Thyroid gland (tissue), 4 donors: ENCODE results near the gene CNTNAP5. TPM values are rescaled to one million over a fixed set of nuclear protein-coding genes. Genes with fewer than 3 reads are reported as not detected.

Experiments
- DNase-seq, 2 donors: peaks; one replicate each; pipeline ENCODE4 v3.0.0-alpha.2; 2019
- H3K27ac ChIP-seq, 3 donors: fragments of 200-600 bp; sonication (generic); 1 replicate in 2 of 3; 2 replicates in 1 of 3; pipeline ENCODE4 v1.5.1; 2016 to 2019; ENCODE audit warnings: mild to moderate bottlenecking in 1 of 3, moderate library complexity in 1 of 3
- H3K27me3 ChIP-seq: fragments of 200-600 bp; sonication (generic); one replicate; pipeline ENCODE4 v1.5.1; 2019
- H3K36me3 ChIP-seq, 2 donors: fragments of 200-600 bp; sonication (generic); one replicate each; pipeline ENCODE4 v1.5.1; 2016 to 2019
- H3K4me1 ChIP-seq, 2 donors: fragments of 200-600 bp; sonication (generic); one replicate each; pipeline ENCODE4 v1.5.1; 2017 to 2019
- H3K4me3 ChIP-seq, 3 donors: fragments of 200-600 bp; sonication (generic); replicated peaks in 1 of 3; 1 replicate in 2 of 3; 2 replicates in 1 of 3; pipeline ENCODE4 v1.5.1; 2016; ENCODE audit warnings: mild to moderate bottlenecking in 1 of 3
- H3K9me3 ChIP-seq: fragments of 200-600 bp; sonication (generic); one replicate; pipeline ENCODE4 v1.5.1; 2017
- POLR2A ChIP-seq, 2 donors: fragments of 450-650 bp; IDR thresholded peaks; one replicate each; pipeline ENCODE4 v1.6.1; 2017; ENCODE audit warnings: antibody characterized with exemption in 2 of 2, mild to moderate bottlenecking in 2 of 2, moderate library complexity in 1 of 2
- WGBS, 2 donors: methylation state at CpG; one replicate each; pipeline ENCODE4 v1.1.5; 2017; 5-methylcytosine and 5-hydroxymethylcytosine counted together
- intact Hi-C: fragments of 100-400 bp; cut with DNase I; formaldehyde crosslinking; loops from one replicate; pipeline ENCODE4 v1.15.1; 2023
- total RNA-seq, 4 donors: library from RNA; depleted of rRNA; stranded (reverse); fragments of >200 nt; gene quantifications; one replicate each; pipeline ENCODE4 v1.2.3, GENCODE V29; 2016
- TF ChIP-seq, protein P1 (sequence below), 6 experiments: fragments of 200-600 bp in 3 of 6; fragments of 450-650 bp in 3 of 6; sonication (generic) in 3 of 6; IDR thresholded peaks; one replicate each; pipeline ENCODE4 v1.5.1; 2016 to 2019; ENCODE audit warnings: antibody characterized with exemption in 6 of 6, mild to moderate bottlenecking in 2 of 6, inconsistent platforms in 1 of 6, moderate library complexity in 1 of 6

The CNTNAP5 gene
- total RNA-seq, 4 donors from 2014 or later: not detected

DNA sequence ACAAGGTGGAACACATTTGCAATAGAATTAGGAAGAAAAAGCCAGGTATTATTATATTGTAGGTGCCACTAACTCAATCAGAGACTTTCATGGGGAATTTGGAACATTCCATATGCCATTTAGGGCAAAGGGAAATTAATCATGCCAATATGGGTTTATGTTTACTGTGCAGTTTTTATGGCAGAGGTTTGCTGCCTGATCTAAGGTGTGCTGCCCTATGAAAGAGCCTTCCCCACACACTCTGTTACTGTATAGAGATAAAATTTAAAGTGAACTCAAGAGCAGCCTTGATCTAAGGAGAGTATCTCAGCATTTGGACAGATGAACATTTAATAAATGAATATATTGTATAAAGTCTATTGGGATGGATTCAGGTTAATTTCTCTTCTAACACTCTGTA, 771.6 kb downstream of the CNTNAP5 start:
- no peak for DNase-seq
- no peaks in the 10 kb centered on the region for H3K36me3 ChIP-seq
- H3K4me1 ChIP-seq: no peaks in the 10 kb centered on the region
- H3K4me3 ChIP-seq: no peak overlapping the region
- intact Hi-C loops: no loop called here
- no peaks in the 10 kb centered on the region for H3K9me3 ChIP-seq
- TF ChIP-seq POLR2A (IDR thresholded peaks at IDR 0.05): no peak
- TF ChIP-seq, protein P1, sequence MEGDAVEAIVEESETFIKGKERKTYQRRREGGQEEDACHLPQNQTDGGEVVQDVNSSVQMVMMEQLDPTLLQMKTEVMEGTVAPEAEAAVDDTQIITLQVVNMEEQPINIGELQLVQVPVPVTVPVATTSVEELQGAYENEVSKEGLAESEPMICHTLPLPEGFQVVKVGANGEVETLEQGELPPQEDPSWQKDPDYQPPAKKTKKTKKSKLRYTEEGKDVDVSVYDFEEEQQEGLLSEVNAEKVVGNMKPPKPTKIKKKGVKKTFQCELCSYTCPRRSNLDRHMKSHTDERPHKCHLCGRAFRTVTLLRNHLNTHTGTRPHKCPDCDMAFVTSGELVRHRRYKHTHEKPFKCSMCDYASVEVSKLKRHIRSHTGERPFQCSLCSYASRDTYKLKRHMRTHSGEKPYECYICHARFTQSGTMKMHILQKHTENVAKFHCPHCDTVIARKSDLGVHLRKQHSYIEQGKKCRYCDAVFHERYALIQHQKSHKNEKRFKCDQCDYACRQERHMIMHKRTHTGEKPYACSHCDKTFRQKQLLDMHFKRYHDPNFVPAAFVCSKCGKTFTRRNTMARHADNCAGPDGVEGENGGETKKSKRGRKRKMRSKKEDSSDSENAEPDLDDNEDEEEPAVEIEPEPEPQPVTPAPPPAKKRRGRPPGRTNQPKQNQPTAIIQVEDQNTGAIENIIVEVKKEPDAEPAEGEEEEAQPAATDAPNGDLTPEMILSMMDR (IDR thresholded peaks at IDR 0.05): no peak
- no peak overlapping the region for H3K27ac ChIP-seq
- no peaks in the 10 kb centered on the region for H3K27me3 ChIP-seq

DNA sequence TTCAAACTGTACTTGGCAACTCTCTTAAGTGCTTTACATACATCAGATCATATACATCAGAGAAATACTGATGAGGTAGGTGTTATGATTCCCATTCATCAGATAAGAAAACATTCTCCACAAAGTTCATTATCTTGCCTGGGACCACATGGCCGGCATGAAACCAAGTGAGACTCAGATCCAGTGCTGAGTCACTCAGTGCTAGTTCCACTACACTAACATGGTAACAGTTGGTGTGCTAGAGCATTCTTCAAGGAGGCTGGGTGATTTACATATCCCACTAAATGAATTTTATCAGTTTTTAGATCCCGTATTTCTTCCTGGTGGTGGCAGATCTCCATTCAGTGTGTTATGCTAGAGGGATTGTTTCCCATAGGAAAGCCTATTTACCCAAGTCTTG, 772.0 kb downstream of the CNTNAP5 start:
- Histone ChIP-seq H3K4me3 (no peak overlapping the region), H3K9me3 (no peaks in the 10 kb centered on the region), H3K36me3 (no peaks in the 10 kb centered on the region), H3K4me1 (no peaks in the 10 kb centered on the region), H3K27ac (no peak overlapping the region), H3K27me3 (no peaks in the 10 kb centered on the region)
- DNase-seq: no peak
- intact Hi-C loops: no loop called here
- TF ChIP-seq POLR2A (IDR thresholded peaks at IDR 0.05): no peak
- TF ChIP-seq, protein P1 (IDR thresholded peaks at IDR 0.05): no peak
- 78 to 90% methylated on average over 2 of the region's 2 CpGs for WGBS, 2 donors

DNA sequence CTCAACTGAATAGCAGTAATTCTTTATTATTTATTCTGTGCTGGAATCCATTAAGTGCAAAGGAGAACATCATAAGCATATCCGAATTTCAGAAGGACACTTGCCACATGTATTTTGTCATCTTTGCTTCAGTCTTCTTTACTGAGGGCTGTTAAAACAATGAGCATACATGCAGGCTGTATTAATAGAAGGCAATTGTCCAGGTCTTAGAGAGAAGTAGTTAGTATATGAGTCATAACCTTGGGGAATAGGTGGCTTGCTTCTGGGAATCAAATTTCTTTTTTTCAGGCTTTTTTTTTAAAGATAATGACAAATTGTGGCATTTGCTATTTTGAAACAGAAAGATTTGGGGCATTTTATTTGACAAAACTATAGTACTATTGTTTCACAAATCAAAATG, 773.5 kb downstream of the CNTNAP5 start:
- H3K27me3 ChIP-seq: no peaks in the 10 kb centered on the region
- no peaks in the 10 kb centered on the region for H3K36me3 ChIP-seq
- TF ChIP-seq, protein P1 (IDR thresholded peaks at IDR 0.05): no peak
- no peak for TF ChIP-seq POLR2A (IDR thresholded peaks at IDR 0.05)
- no peaks in the 10 kb centered on the region for H3K9me3 ChIP-seq
- no peak overlapping the region for H3K4me3 ChIP-seq
- H3K27ac ChIP-seq: no peak overlapping the region
- H3K4me1 ChIP-seq: no peaks in the 10 kb centered on the region
- no peak for DNase-seq
- 61 to 63% methylated on average over 1 of the region's 1 CpG for WGBS, 2 donors
- intact Hi-C loops: no loop called here

DNA sequence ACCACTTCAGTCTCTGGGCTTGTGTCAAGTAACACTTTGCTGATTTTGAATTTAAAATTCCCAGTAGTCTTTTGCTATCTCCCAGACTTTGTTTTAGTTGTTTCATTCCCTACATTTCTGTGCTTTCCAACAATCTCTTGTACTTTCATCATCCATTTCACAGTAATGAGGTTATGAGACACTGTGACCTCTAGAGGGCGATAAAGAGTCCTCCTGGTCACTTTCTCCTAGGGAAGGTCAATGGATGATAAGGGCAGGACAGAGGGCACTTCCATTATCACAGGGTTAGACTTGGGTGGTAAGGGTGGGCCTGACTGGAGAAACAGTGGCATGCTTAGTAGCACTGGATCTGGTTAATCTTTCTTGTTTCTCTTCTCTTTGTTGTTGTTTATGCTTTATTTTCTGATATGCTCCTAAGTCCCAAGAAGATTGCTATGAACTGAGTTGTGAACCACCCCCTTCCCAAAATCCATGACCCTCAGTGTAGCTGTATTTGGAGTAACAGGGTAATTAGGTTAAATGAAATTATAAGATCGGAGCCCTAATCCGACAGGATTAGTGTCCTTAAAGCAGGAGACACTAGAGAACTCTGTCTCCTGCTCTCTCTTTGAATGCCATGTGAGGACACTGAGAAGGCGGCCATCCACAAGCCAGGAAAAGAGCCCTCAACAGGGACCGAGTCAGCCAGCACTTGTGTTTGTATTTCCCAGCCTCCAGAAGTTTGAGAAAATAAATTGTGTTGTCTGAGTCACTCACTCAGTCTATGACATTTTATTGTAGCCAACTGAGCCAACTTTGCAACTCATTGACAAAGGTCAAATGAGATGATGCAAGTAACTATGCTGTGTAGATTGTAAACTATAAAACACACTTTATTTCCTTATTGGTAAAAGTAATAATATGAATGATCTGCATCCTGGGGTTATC, 779.2 kb downstream of the CNTNAP5 start:
- no peaks in the 10 kb centered on the region for H3K9me3 ChIP-seq
- no peaks in the 10 kb centered on the region for H3K4me1 ChIP-seq
- no peak overlapping the region for H3K4me3 ChIP-seq
- WGBS, 2 donors: 52 to 61% methylated on average over 5 of the region's 5 CpGs
- H3K27ac ChIP-seq: no peak overlapping the region
- no peaks in the 10 kb centered on the region for H3K27me3 ChIP-seq
- intact Hi-C loops: no loop called here
- DNase-seq: no peak
- H3K36me3 ChIP-seq: no peaks in the 10 kb centered on the region
- no peak for TF ChIP-seq POLR2A (IDR thresholded peaks at IDR 0.05)
- TF ChIP-seq, protein P1 (IDR thresholded peaks at IDR 0.05): peak in 4 of 6 experiments; percentile 16 to 55 (median 40)

DNA sequence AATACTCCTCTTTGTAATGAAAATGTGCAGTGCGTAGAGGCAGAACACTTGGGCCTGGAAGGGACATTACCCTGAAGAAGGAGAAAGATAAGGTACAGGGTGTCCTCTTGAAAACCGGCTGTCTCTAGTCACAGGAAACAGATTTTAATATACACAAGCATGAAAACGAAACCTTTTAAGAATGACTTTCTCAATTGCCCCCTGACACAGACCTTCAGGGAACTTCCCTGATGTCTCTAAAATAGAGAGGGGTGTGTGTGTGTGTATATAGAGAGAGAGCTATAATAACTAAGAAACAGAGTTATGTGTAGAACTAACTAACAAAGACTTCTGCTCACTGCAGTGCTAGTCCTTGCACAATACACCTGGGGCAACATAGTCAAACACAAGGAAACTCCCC, 780.0 kb downstream of the CNTNAP5 start:
- DNase-seq: no peak
- H3K9me3 ChIP-seq: no peaks in the 10 kb centered on the region
- no peak overlapping the region for H3K27ac ChIP-seq
- no peaks in the 10 kb centered on the region for H3K4me1 ChIP-seq
- intact Hi-C loops: no loop called here
- WGBS, 2 donors: 71 to 77% methylated on average over 3 of the region's 3 CpGs
- H3K27me3 ChIP-seq: no peaks in the 10 kb centered on the region
- no peaks in the 10 kb centered on the region for H3K36me3 ChIP-seq
- no peak overlapping the region for H3K4me3 ChIP-seq
- no peak for TF ChIP-seq POLR2A (IDR thresholded peaks at IDR 0.05)
- TF ChIP-seq, protein P1 (IDR thresholded peaks at IDR 0.05): no peak
